Mesodermal cell (in vitro differentiated cells): ENCODE results near the gene SHISA3.

ENCODE experiments used
- H3K27ac ChIP-seq: 2 replicates; pipeline ENCODE4 v1.7.0; 2013; ENCODE audit warnings: mild to moderate bottlenecking, low read depth, low read length, moderate library complexity; ENCODE audit not compliant: severe bottlenecking
- H3K36me3 ChIP-seq: 2 replicates; pipeline ENCODE4 v1.7.1; 2013; ENCODE audit warnings: mild to moderate bottlenecking, low read length, moderate library complexity; ENCODE audit not compliant: control insufficient read depth, insufficient read depth
- H3K4me1 ChIP-seq: one replicate; pipeline ENCODE4 v1.7.1; 2013; ENCODE audit warnings: mild to moderate bottlenecking, low read length; ENCODE audit not compliant: insufficient read depth, control insufficient read depth, poor library complexity, severe bottlenecking
- H3K4me3 ChIP-seq: 2 replicates; pipeline ENCODE4 v1.7.0; 2013; ENCODE audit warnings: low read length, control low read depth, mild to moderate bottlenecking; ENCODE audit not compliant: insufficient read depth, poor library complexity, severe bottlenecking; ENCODE audit errors: extremely low read depth
- H3K9me3 ChIP-seq: 2 replicates; pipeline ENCODE4 v1.7.1; 2013; ENCODE audit warnings: mild to moderate bottlenecking, low read length, moderate library complexity; ENCODE audit not compliant: control insufficient read depth
- WGBS, 2 experiments: methylation state at CpG; one replicate each; pipeline ENCODE4 v1.1.5; 2013; ENCODE audit warnings: missing lambda C conversion rate in 2 of 2; ENCODE audit not compliant: insufficient coverage in 2 of 2; 5-methylcytosine and 5-hydroxymethylcytosine counted together

The SHISA3 gene

DNA sequence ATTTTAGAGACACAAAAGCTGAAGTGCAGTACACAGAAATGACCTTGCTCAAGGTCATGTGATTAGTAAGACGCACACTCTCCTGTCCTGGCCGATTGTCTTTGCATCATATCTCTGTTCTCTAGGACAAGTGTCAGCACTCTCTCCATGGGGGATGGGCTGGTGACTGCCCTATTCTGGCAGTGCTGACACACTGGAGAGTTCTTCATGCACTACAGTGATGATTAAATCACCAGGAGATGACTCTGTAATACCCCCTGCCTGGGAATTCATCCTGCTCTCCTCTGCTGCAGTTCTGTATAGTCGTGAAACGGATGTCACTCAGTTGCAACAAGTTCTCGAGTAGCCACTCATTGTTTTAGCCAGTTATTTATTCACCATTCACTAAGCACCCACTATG is 5.3 kb upstream of the SHISA3 start:
- WGBS, 2 experiments, result 63 to 71% methylated on average over 2 to 5 of the region's 5 CpGs
- Histone ChIP-seq H3K4me1 (no peaks in the 10 kb centered on the region), H3K27ac (no peak overlapping the region), H3K9me3 (no peaks in the 10 kb centered on the region), H3K4me3 (no peak overlapping the region), H3K36me3 (no peaks in the 10 kb centered on the region)

DNA sequence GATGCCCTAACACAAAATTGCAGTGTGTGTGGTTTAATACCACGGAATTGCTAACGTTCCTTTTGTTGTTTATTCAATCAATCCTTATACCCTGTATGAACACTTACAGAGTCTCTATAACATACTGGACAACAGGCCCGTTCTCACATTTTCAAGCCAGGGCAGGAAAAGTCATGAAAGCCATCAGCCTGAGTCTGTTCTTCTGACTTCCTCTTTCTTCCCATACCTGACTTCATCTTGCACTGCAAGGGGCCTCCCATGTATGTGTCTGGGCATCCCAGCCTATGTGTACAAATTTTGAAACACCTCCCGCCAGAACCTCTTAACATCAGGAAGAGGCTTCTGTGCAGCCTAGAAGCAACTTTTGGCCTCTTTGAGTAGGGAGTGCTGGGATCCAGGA is 4.9 kb upstream of the SHISA3 start:
- Histone ChIP-seq H3K4me3 (no peak overlapping the region), H3K27ac (no peak overlapping the region), H3K4me1 (no peaks in the 10 kb centered on the region), H3K9me3 (no peaks in the 10 kb centered on the region), H3K36me3 (no peaks in the 10 kb centered on the region)
- 89 to 97% methylated on average over 2 to 4 of the region's 4 CpGs for WGBS, 2 experiments

DNA sequence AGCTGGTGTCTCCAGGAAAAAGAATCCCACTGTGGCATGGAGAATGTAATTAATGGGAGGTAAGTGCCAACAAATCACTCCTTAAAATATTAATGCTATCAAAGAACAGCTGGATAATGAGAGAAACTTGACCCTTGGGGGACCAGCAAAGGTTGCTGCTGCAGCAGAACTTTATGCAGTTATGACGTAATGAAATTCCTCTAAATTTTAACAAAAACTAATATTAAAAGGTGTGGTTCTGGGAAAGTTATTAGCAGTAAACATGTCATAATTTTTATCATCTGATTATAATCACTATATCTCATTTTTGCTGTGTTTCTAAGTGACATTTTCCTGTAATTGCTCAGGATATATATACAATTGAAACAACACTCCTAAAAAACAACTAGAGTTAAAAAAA is 1.7 kb upstream of the SHISA3 start:
- H3K36me3 ChIP-seq, result no peaks in the 10 kb centered on the region
- no peaks in the 10 kb centered on the region for H3K9me3 ChIP-seq
- no peaks in the 10 kb centered on the region for H3K4me1 ChIP-seq
- no peak overlapping the region for H3K27ac ChIP-seq
- WGBS, 2 experiments, result no CpG with 5 or more reads among the region's 1 CpG
- H3K4me3 ChIP-seq, result no peak overlapping the region

DNA sequence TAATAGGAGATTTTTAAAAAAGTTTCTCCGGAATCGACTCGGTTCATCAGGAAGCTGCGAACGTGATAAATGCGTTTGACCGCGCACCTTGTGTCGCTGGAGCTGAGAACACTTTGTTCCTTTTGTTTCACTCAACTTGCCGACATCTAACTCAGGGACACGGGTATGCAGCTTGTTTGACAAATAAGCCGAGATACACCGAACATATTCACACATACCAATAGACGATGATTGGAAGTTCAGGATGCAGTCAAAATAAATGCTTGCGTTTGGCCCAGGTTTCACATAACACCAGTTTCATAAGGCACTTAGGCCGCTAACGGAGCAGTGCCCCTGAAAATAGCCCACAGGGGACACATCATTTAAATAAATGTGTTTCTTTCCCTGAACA is 932 bp upstream of the SHISA3 start:
- Histone ChIP-seq H3K27ac (no peak overlapping the region), H3K4me1 (no peaks in the 10 kb centered on the region), H3K9me3 (no peaks in the 10 kb centered on the region), H3K36me3 (no peaks in the 10 kb centered on the region), H3K4me3 (no peak overlapping the region)
- whole genome bisulfite sequencing, 2 experiments, result 12 to 23% methylated on average over 12 to 16 of the region's 17 CpGs

DNA sequence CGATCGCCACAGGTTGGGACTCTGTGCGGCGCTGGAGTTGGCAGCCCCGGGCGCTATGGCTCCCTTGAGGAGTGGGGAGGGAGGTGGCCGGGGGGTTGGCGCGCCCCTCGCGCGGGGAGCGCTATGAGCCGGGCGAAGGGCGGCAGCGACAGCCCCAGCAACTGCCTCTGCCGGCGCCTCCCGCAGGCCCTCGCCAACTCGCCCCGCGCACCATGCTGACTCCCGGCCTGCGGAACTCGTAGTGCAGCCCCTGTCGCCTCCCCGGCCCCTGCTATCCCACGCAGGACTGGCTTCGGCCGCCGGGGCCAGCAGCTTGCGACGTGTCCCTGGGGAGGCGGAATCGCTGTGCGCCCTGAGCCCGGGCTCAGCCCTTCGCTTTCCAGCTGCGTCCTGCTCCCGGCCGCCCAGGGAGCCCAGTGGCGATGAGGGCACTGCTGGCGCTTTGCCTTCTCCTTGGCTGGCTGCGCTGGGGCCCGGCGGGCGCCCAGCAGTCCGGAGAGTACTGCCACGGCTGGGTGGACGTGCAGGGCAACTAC is 415 bp downstream of the SHISA3 start:
- no peaks in the 10 kb centered on the region for H3K9me3 ChIP-seq
- no peak overlapping the region for H3K27ac ChIP-seq
- H3K4me3 ChIP-seq, result peak overlapping the region; percentile 38
- H3K4me1 ChIP-seq, result no peaks in the 10 kb centered on the region
- no peaks in the 10 kb centered on the region for H3K36me3 ChIP-seq
- 0 to 1% methylated on average over 27 to 52 of the region's 52 CpGs for WGBS, 2 experiments

DNA sequence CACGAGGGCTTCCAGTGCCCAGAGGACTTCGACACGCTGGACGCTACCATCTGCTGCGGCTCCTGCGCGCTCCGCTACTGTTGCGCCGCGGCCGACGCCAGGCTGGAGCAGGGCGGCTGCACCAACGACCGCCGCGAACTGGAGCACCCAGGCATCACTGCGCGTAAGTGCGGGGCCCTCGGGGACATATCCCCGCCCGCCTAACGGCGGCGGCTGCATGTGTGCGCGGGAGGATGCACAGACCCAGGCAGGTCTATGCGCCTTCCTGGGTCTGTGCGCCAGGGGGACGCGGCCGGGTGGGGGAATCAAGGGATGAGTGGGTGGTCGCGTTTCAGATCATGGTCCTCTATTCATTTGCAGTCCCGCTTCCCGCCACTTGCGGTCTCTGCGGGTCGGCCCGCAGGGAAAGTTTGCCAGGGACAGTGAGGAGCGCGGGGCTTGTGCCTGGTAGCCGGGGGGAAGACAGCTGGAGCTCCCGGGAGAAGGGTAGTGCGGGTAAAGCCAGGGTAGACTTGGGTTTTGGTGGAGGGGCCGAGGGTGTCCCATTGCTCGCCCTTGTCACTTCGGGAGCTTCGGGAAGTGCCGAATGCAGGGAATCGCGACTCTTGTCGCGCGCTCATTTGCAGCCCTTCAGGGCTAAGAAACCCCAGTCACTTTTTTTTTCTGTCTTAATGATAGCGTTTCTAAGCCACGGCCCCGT is 1.0 kb downstream of the SHISA3 start:
- WGBS, 2 experiments, result 1% methylated on average over 36 to 52 of the region's 60 CpGs
- H3K9me3 ChIP-seq, result no peaks in the 10 kb centered on the region
- peak overlapping the region; percentile 38 for H3K4me3 ChIP-seq
- no peak overlapping the region for H3K27ac ChIP-seq
- H3K4me1 ChIP-seq, result no peaks in the 10 kb centered on the region
- H3K36me3 ChIP-seq, result no peaks in the 10 kb centered on the region

DNA sequence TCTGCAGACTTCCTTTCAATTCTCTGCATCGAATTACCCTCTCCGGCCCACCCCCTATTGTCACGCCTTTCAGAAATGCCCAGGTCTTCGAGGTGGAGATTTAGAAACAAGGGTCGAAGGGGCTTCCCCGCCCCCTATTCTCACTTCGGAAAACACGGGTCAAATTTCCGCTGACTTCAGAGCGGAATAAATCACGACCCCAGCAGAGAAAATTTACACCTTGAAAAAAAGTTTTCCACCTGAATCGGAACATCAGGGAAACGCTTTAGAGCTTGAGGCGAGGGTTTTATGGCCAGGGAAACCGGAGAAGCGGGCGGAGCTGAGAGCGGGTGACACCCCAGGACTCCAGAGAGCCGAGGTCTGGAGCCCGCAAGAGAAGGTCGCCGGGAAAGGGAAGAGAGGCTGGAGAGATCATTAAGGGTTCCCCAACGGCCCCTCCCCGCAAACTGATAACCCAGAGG is 1.6 kb downstream of the SHISA3 start:
- 0 to 1% methylated on average over 15 to 17 of the region's 24 CpGs for WGBS, 2 experiments

DNA sequence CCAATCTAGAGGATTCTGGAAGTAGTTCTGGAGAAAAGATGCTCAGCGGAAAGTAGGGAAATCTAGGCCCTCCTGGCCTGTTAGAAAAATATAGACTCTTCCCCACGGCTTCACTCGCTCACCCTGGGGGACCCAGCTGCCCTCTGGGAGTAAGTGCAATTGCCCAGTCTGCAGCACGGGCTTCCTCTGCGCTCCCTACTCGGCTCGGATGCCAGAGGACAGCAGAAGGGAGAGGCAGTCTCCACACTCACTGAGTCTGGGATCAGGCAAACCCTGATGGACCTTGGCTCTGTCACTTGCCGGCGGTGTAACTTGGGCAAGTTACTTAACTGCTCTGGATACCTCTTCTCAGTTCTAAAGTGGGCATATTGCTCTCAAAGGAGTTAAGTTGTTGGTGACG is 2.1 kb downstream of the SHISA3 start:
- no peaks in the 10 kb centered on the region for H3K4me1 ChIP-seq
- 9 to 14% methylated on average over 9 of the region's 10 CpGs for WGBS, 2 experiments
- H3K27ac ChIP-seq, result no peak overlapping the region
- H3K4me3 ChIP-seq, result peak overlapping the region; percentile 38
- H3K36me3 ChIP-seq, result no peaks in the 10 kb centered on the region
- H3K9me3 ChIP-seq, result no peaks in the 10 kb centered on the region

More for the DNA sequence above, 1.6 kb downstream of the SHISA3 start:
- Histone ChIP-seq H3K9me3 (no peaks in the 10 kb centered on the region), H3K36me3 (no peaks in the 10 kb centered on the region), H3K27ac (no peak overlapping the region), H3K4me1 (no peaks in the 10 kb centered on the region), H3K4me3 (peak overlapping the region; percentile 38)

DNA sequence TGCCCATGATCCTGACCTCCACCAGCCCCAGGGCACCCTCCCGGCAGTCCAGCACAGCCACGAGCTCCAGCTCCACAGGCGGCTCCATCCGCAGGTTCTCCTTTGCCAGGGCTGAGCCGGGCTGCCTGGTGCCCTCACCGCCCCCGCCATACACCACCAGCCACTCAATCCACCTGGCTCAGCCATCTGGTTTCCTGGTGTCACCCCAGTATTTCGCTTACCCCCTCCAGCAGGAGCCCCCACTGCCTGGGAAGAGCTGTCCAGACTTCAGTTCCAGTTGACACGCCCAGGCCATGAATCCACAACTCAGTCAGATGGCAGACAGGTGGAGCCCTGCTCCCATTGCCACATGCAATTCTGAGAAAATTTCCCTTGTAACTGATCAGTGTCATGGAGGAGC is 3.9 kb downstream of the SHISA3 start:
- Histone ChIP-seq H3K4me1 (no peaks in the 10 kb centered on the region), H3K9me3 (no peaks in the 10 kb centered on the region), H3K36me3 (no peaks in the 10 kb centered on the region), H3K4me3 (no peak overlapping the region), H3K27ac (no peak overlapping the region)
- WGBS, 2 experiments, result 88 to 91% methylated on average over 8 of the region's 9 CpGs

DNA sequence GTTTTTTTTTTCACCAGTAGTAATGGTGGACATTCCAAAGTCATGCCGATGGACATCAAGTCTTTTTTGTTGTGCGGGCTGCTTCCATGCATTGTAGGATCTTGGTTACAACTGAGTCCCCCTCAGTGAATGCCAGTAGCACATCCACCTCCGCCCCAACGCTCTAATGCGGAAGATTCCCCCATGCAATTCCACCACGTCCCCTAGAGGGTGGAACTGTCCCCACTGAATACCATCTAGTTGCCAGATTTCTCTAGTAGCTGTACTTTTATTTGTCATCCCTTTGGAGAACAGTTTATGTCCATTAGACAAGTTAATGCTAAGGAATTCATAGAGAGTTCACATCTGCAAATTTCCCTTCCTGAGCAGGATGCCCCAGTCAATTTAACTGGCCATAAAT is 6.7 kb downstream of the SHISA3 start:
- Histone ChIP-seq H3K9me3 (no peaks in the 10 kb centered on the region), H3K4me3 (no peak overlapping the region), H3K27ac (no peak overlapping the region), H3K4me1 (no peaks in the 10 kb centered on the region), H3K36me3 (no peaks in the 10 kb centered on the region)
- 69 to 75% methylated on average over 6 of the region's 6 CpGs for WGBS, 2 experiments

DNA sequence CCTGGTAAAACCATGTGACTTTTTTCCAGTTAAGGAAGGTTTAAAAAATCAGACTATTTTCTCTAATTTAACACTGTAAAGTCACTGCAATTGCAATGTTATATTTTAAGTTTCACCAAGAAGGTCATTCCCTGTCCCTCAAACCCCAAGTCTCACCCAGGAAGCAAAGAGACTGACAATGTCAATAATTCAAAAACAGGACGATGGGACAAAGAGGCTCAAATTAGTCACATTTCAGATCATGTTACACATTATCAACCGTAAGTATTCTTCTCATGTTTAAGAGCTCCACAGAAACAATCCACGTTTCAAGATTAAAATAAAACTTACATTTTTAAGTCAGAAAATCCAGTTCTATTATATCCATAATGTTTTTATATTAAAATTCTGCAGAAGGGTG is 13.2 kb downstream of the SHISA3 start:
- Histone ChIP-seq H3K27ac (no peak overlapping the region), H3K36me3 (no peaks in the 10 kb centered on the region), H3K4me3 (no peak overlapping the region), H3K4me1 (peaks cover 4% of the 10 kb centered on the region), H3K9me3 (no peaks in the 10 kb centered on the region)
- 100% methylated on average over 1 of the region's 3 CpGs; no CpG with 5 or more reads in 1 of the 2 experiments for WGBS, 2 experiments
